Endothelial cell of umbilical vein (primary cell): ENCODE results near the gene KRTAP10-9. TPM values are rescaled to one million over a fixed set of nuclear protein-coding genes. Genes with fewer than 3 reads are reported as not detected.

ENCODE experiments used
- BruUV-seq: library from RNA; stranded (reverse); fragments of 400-500 nt; replicated peaks from 2 replicates; lab custom pipeline; 2021; lab: Mats Ljungman, UMichigan
- CTCF ChIA-PET: fragments of 300-600, 350-600 bp; sonication (Branson Sonifier 250); formaldehyde crosslinking; loops from one replicate; lab custom pipeline; 2021; ENCODE audit warnings: antibody characterized with exemption, inconsistent platforms; lab: Charles Lee
- POLR2A ChIA-PET: fragments of 300-600, 350-600 bp; sonication (Branson Sonifier 250); formaldehyde crosslinking; loops from one replicate; lab custom pipeline; 2021; ENCODE audit warnings: antibody characterized with exemption, inconsistent platforms; lab: Charles Lee
- DNase-seq: peaks from one replicate; pipeline ENCODE4 v3.0.0-alpha.2; 2011; ENCODE audit warnings: low read depth, low spot score
- FAIRE-seq: peaks from 2 replicates; lab custom pipeline; 2011; peaks lifted over from hg19 to GRCh38; lab: Jason Lieb, UNC
- H2AFZ ChIP-seq: 2 replicates; pipeline ENCODE4 v1.6.0; 2012; ENCODE audit warnings: low read depth, low read length, control low read depth, inconsistent platforms
- H3K27ac ChIP-seq: 2 replicates; pipeline ENCODE4 v1.5.1; 2011; ENCODE audit warnings: low read depth, mild to moderate bottlenecking, control low read depth, low read length, moderate library complexity; ENCODE audit not compliant: insufficient read depth
- H3K27me3 ChIP-seq, 2 experiments: 2 replicates each; pipeline versions ENCODE4 v1.6.0 to v1.6.1; 2011; ENCODE audit warnings: low read length in 2 of 2, mixed read lengths in 1 of 2; ENCODE audit not compliant: control insufficient read depth in 2 of 2, insufficient read depth in 2 of 2
- H3K36me3 ChIP-seq, 2 experiments: 2 replicates in 1 of 2; 3 replicates in 1 of 2; pipeline ENCODE4 v1.5.1; 2011; ENCODE audit warnings: low read length in 2 of 2, mild to moderate bottlenecking in 1 of 2, moderate library complexity in 1 of 2; ENCODE audit not compliant: control insufficient read depth in 2 of 2, insufficient read depth in 2 of 2; ENCODE audit errors: extremely low read depth in 1 of 2
- H3K4me1 ChIP-seq: 3 replicates; pipeline ENCODE4 v1.5.1; 2011; ENCODE audit warnings: mild to moderate bottlenecking, low read length; ENCODE audit not compliant: control insufficient read depth, insufficient read depth; ENCODE audit errors: extremely low read depth
- H3K4me2 ChIP-seq: 2 replicates; pipeline ENCODE4 v1.6.1; 2011; ENCODE audit warnings: low read length, control low read depth, mixed read lengths; ENCODE audit not compliant: insufficient read depth
- H3K4me3 ChIP-seq, 3 experiments: fragments of 200-600 bp in 1 of 3; sonication (generic), shearing (Covaris generic) in 1 of 3; replicated peaks in 1 of 3; 2 replicates each; pipeline ENCODE4 v1.5.1; 2011 to 2016; ENCODE audit warnings: control low read depth in 3 of 3, low read length in 3 of 3, mild to moderate bottlenecking in 2 of 3, inconsistent platforms in 1 of 3, low read depth in 1 of 3, moderate library complexity in 1 of 3; ENCODE audit not compliant: insufficient read depth in 1 of 3
- H3K79me2 ChIP-seq: 2 replicates; pipeline ENCODE4 v1.6.0; 2012; ENCODE audit warnings: low read length, inconsistent platforms; ENCODE audit not compliant: control insufficient read depth, insufficient read depth
- H3K9ac ChIP-seq: replicated peaks from 2 replicates; pipeline ENCODE3; 2011; ENCODE audit warnings: low read length, control low read depth; ENCODE audit not compliant: insufficient read depth; ENCODE audit errors: extremely low read depth
- H3K9me1 ChIP-seq: replicated peaks from 3 replicates; pipeline ENCODE4 v1.6.0; 2011; ENCODE audit warnings: mild to moderate bottlenecking, low read length; ENCODE audit not compliant: control insufficient read depth, insufficient read depth; ENCODE audit errors: extremely low read depth
- H3K9me3 ChIP-seq: replicated peaks from 2 replicates; pipeline ENCODE4 v1.5.1; 2012; ENCODE audit warnings: low read length, inconsistent platforms; ENCODE audit not compliant: control insufficient read depth, insufficient read depth
- H4K20me1 ChIP-seq: replicated peaks from 2 replicates; pipeline ENCODE3; 2011; ENCODE audit warnings: mild to moderate bottlenecking, low read length; ENCODE audit not compliant: control insufficient read depth, insufficient read depth; ENCODE audit errors: extremely low read depth
- EZH2 ChIP-seq: IDR thresholded peaks from 2 replicates; pipeline ENCODE4 v1.6.1; 2012; ENCODE audit warnings: borderline replicate concordance, low read depth, mild to moderate bottlenecking, moderate library complexity, low read length, inconsistent platforms; ENCODE audit not compliant: severe bottlenecking
- FOS ChIP-seq: IDR thresholded peaks from 2 replicates; pipeline ENCODE4 v1.6.1; 2011; ENCODE audit warnings: mild to moderate bottlenecking, low read length, moderate library complexity, borderline replicate concordance; ENCODE audit not compliant: insufficient read depth
- GATA2 ChIP-seq: IDR thresholded peaks from 2 replicates; pipeline ENCODE4 v1.7.0; 2011; ENCODE audit warnings: low read depth, mild to moderate bottlenecking, moderate library complexity, mixed read lengths, low read length; ENCODE audit not compliant: insufficient read length, insufficient read depth
- JUN ChIP-seq: IDR thresholded peaks from 2 replicates; pipeline ENCODE4 v1.6.1; 2011; ENCODE audit warnings: borderline replicate concordance, low read depth; ENCODE audit not compliant: insufficient read length, insufficient read depth
- MYC ChIP-seq: IDR thresholded peaks from one replicate; pipeline ENCODE4 v1.6.1; 2011; ENCODE audit warnings: mild to moderate bottlenecking, low read depth, low read length
- POLR2A ChIP-seq: IDR thresholded peaks from 2 replicates; pipeline ENCODE4 v1.6.1; 2012; ENCODE audit warnings: low read depth, mild to moderate bottlenecking, control low read depth, low read length
- POLR2AphosphoS5 ChIP-seq: IDR thresholded peaks from 2 replicates; pipeline ENCODE4 v1.6.1; 2012; ENCODE audit warnings: low read depth, mild to moderate bottlenecking, control low read depth, low read length, moderate library complexity; ENCODE audit not compliant: insufficient read depth
- dilution Hi-C: fragments of 300-500 bp; cut with MboI; formaldehyde crosslinking; loops from one replicate; pipeline ENCODE4 v1.15.0; 2019; ENCODE audit warnings: low sequenced_read_pairs; ENCODE audit not compliant: extremely low pct_ligation_motif_present
- intact Hi-C: fragments of 100-400 bp; cut with micrococcal nuclease; formaldehyde crosslinking; loops from one replicate; pipeline ENCODE4 v1.10.0; 2022
- polyA plus RNA-seq, 4 experiments: library from polyadenylated mRNA; depleted of rRNA in 3 of 4; stranded (reverse) in 3 of 4; unstranded in 1 of 4; fragments of >200 nt; gene quantifications; 2 replicates each; pipeline versions ENCODE4 v1.2.1 to v1.2.3, GENCODE V29; 2011 to 2012; ENCODE audit warnings: missing spikeins in 1 of 4
- total RNA-seq: library from RNA; stranded (reverse); gene quantifications from 2 replicates; pipeline ENCODE4 v1.2.3, GENCODE V29; 2021
- TF ChIP-seq, protein P1 (sequence below): IDR thresholded peaks from 2 replicates; pipeline ENCODE4 v1.6.1; 2011; ENCODE audit not compliant: insufficient read depth, insufficient read length
- TF ChIP-seq, protein P2 (sequence below), 2 donors: IDR thresholded peaks; 1 replicate in 1 of 2; 2 replicates in 1 of 2; pipeline ENCODE4 v1.5.1; 2011; ENCODE audit warnings: low read length in 2 of 2, mild to moderate bottlenecking in 2 of 2, moderate library complexity in 2 of 2, control low read depth in 1 of 2, inconsistent platforms in 1 of 2, low read depth in 1 of 2; ENCODE audit not compliant: insufficient read depth in 1 of 2; ENCODE audit errors: extremely low read depth in 1 of 2

KRTAP10-9 gene
- total and polyA plus RNA-seq, 2 donors (not counting 3 experiments of a cell fraction or from before 2014, with no cell fraction given) = not detected

DNA sequence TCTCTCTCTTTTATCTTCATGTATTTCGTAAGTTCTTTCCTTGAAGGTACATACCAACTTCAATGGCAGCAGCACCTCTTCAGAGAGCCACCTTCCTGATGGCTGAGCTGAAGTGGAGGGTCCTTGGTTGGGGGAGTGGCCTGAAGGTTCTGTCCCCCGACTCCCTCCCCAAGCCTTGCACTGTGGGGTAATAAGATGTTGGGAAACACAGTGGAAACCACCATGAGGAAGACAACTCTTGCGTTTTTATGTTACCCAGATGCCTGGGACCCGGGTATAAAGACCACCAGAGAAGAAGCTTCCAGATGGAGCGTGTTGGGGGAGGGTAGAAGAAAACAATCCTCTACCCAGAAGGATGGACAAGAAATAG lies 31.6 kb downstream of the KRTAP10-9 start:
- peaks cover 0 to 4% of the 10 kb centered on the region in 2 experiments for H3K27me3 ChIP-seq
- no peaks in the 10 kb centered on the region for H3K79me2 ChIP-seq
- ChIA-PET CTCF (interaction anchor here (1.3 kb wide), 1 partner anchor 135 kb away, joined by 4 read pairs; no protein-coding TSS in a partner anchor), POLR2A (no interaction called here)
- no peaks in the 10 kb centered on the region for H3K9me3 ChIP-seq
- intact Hi-C loops = no loop called here
- H3K9me1 ChIP-seq = no peaks in the 10 kb centered on the region
- no peaks in the 10 kb centered on the region for H3K36me3 ChIP-seq
- DNase-seq (no peak), FAIRE-seq (no peak)
- H2AFZ ChIP-seq = no peak overlapping the region
- no peaks in the 10 kb centered on the region for H4K20me1 ChIP-seq
- BruUV-seq = no TSS peak
- no peak for TF ChIP-seq FOS
- no peak for TF ChIP-seq JUN
- TF ChIP-seq, protein P1, sequence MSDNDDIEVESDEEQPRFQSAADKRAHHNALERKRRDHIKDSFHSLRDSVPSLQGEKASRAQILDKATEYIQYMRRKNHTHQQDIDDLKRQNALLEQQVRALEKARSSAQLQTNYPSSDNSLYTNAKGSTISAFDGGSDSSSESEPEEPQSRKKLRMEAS = no peak
- TF ChIP-seq POLR2AphosphoS5 = no peak
- no peak for TF ChIP-seq MYC
- TF ChIP-seq EZH2 = no peak
- TF ChIP-seq GATA2 = no peak
- H3K4me2 ChIP-seq = no peak overlapping the region
- dilution Hi-C loops = no loop called here
- H3K9ac ChIP-seq = no peak overlapping the region
- H3K4me3 ChIP-seq = no peak overlapping the region
- no peak overlapping the region for H3K27ac ChIP-seq
- H3K4me1 ChIP-seq = no peaks in the 10 kb centered on the region

DNA sequence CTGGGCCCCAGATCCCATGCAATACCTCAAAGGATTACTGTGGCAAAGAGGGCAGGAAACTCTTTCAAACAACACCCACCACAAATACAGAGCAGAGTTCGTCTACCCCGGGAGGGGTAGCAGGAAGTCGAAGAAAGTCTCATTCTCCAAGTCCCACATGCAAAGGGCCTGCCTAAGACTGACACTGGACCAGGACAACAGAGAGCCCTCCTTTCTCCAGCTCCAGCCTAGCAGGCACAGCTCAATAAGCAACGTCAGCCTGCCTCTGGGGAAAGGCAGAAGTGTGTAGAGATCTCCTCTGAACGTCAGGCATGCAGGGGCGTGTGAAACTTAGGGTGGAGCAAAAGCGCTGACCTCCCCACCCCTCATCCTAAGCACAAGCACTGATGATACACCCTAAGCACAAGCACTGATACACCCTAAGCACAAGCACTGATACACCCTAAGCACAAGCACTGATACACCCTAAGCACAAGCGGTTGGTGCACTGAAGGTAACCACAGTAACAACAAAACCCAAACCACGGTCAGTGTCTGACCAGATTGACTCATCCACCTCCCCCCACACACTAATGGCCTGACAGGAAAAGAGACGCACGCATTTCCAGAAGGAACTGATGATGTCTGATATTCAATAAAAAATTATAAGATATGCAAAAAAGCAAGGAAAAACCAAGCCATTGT lies 32.2 kb downstream of the KRTAP10-9 start:
- CTCF ChIA-PET = no interaction called here

More for the DNA sequence above, 32.2 kb downstream of the KRTAP10-9 start:
- dilution Hi-C loops = no loop called here
- Histone ChIP-seq H4K20me1 (no peaks in the 10 kb centered on the region), H3K9me3 (no peaks in the 10 kb centered on the region), H3K4me2 (no peak overlapping the region), H3K27ac (no peak overlapping the region), H3K27me3 (peaks cover 0 to 4% of the 10 kb centered on the region in 2 experiments), H3K9ac (no peak overlapping the region), H3K9me1 (no peaks in the 10 kb centered on the region), H3K4me1 (no peaks in the 10 kb centered on the region), H3K4me3 (no peak overlapping the region), H3K36me3 (no peaks in the 10 kb centered on the region), H2AFZ (no peak overlapping the region), H3K79me2 (no peaks in the 10 kb centered on the region)
- BruUV-seq = no TSS peak
- TF ChIP-seq JUN (no peak), POLR2AphosphoS5 (no peak), MYC (no peak), FOS (no peak), POLR2A (no peak), EZH2 (no peak)
- TF ChIP-seq, protein P2, sequence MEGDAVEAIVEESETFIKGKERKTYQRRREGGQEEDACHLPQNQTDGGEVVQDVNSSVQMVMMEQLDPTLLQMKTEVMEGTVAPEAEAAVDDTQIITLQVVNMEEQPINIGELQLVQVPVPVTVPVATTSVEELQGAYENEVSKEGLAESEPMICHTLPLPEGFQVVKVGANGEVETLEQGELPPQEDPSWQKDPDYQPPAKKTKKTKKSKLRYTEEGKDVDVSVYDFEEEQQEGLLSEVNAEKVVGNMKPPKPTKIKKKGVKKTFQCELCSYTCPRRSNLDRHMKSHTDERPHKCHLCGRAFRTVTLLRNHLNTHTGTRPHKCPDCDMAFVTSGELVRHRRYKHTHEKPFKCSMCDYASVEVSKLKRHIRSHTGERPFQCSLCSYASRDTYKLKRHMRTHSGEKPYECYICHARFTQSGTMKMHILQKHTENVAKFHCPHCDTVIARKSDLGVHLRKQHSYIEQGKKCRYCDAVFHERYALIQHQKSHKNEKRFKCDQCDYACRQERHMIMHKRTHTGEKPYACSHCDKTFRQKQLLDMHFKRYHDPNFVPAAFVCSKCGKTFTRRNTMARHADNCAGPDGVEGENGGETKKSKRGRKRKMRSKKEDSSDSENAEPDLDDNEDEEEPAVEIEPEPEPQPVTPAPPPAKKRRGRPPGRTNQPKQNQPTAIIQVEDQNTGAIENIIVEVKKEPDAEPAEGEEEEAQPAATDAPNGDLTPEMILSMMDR (IDR thresholded peaks at IDR 0.05; ENCODE audit: extremely low read depth in 1 of 2, insufficient read depth in 1 of 2, low read depth in 1 of 2, low read length in 2 of 2) = no peak
- intact Hi-C loops = no loop called here
- POLR2A ChIA-PET = no interaction called here
- FAIRE-seq = no peak
- no peak for DNase-seq
